SK-N-MC (cell line): ENCODE data around the gene ANTXR1.

ENCODE experiments used
- EZH2 ChIP-seq: fragments of 200-600 bp; sonication (generic); IDR thresholded peaks from one replicate; pipeline ENCODE4 v1.6.1; 2017; ENCODE audit warnings: antibody characterized with exemption
- FOXP2 ChIP-seq: optimal IDR thresholded peaks from 2 replicates; pipeline ENCODE3; 2011; ENCODE audit warnings: mild to moderate bottlenecking, moderate library complexity; ENCODE audit not compliant: insufficient read depth; ENCODE audit errors: extremely low read length, control extremely low read depth
- POLR2AphosphoS5 ChIP-seq: IDR thresholded peaks from 2 replicates; pipeline ENCODE4 v1.6.1; 2012; ENCODE audit warnings: mild to moderate bottlenecking, low read depth, low read length, borderline replicate concordance

DNA sequence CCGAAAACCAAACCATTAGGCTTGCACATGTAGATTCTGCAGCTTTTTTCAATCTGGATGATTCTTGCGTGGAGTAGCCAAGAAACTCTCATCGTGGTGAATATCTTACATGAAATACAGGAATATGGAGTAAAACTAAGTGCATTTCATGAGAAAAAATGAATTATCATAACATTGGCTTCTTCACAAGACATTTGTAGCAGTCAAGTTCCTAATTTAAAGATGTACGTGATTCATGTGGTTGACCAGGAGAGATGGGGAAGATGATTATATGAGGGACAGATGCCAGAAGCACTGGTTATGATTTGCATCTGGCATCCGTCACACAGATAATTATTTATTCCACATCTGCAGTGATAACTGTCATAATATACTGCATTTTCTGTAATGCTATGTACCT lies 90.4 kb downstream of the ANTXR1 start:
- TF ChIP-seq EZH2: no peak
- no peak for TF ChIP-seq POLR2AphosphoS5
- TF ChIP-seq FOXP2: no peak
